K562 (cell line): ENCODE measurements around the gene ZFX. TPM values are rescaled to one million over a fixed set of nuclear protein-coding genes. Genes with fewer than 3 reads are reported as not detected.

ENCODE experiments used
- ATAC-seq: fragments of 200-7000 bp; cut with Tn5 transposase; 3 replicates; pipeline ENCODE4 v1.9.1; 2020; ENCODE audit warnings: moderate library complexity
- BruUV-seq: library from RNA; stranded (reverse); fragments of 400-500 nt; replicated peaks from 2 replicates; lab custom pipeline; 2021; lab: Mats Ljungman, UMichigan
- CTCF ChIA-PET: fragments of 300-600 bp; formaldehyde crosslinking; extraction: SDS; loops from one replicate; lab custom pipeline; 2021; ENCODE audit warnings: low intra/inter-chr PET ratio; lab: Yijun Ruan, JAX
- POLR2A ChIA-PET: fragments of 300-600, 350-650 bp; sonication (Branson Sonifier 250); formaldehyde crosslinking; extraction: SDS; loops from one replicate; lab custom pipeline; 2021; ENCODE audit warnings: antibody characterized with exemption, inconsistent platforms; lab: Yijun Ruan, JAX
- DNase-seq, 4 experiments: peaks; one replicate each; pipeline versions ENCODE4 v3.0.0 to v3.0.0-alpha.2; 2011 to 2018; ENCODE audit warnings: low spot score in 3 of 4, mixed read lengths in 3 of 4; ENCODE audit errors: extremely low read depth in 1 of 4
- FAIRE-seq: peaks from 2 replicates; lab custom pipeline; 2011; peaks lifted over from hg19 to GRCh38; lab: Jason Lieb, UNC
- H2AFZ ChIP-seq: 2 replicates; pipeline ENCODE4 v1.6.0; 2011; ENCODE audit warnings: low read depth, low read length, control low read depth, inconsistent platforms
- H3K27ac ChIP-seq: fragments of 200-600 bp; 3 replicates; pipeline ENCODE4 v1.8.0; 2011; ENCODE audit warnings: low read depth, mild to moderate bottlenecking, control low read depth, inconsistent platforms, low read length, moderate library complexity, mixed read lengths; ENCODE audit errors: extremely low read depth
- H3K27me3 ChIP-seq, 2 experiments: fragments of 300-600 bp in 1 of 2; 2 replicates in 1 of 2; 3 replicates in 1 of 2; pipeline versions ENCODE4 v1.6.0 to v1.8.0; 2011; ENCODE audit warnings: inconsistent platforms in 2 of 2, low read length in 2 of 2, mild to moderate bottlenecking in 1 of 2, mixed read lengths in 1 of 2, moderate library complexity in 1 of 2; ENCODE audit not compliant: control insufficient read depth in 2 of 2, insufficient read depth in 2 of 2
- H3K36me3 ChIP-seq: fragments of 300-600 bp; 3 replicates; pipeline ENCODE4 v1.8.0; 2011; ENCODE audit warnings: mild to moderate bottlenecking, low read length, inconsistent platforms; ENCODE audit not compliant: control insufficient read depth, insufficient read depth
- H3K4me1 ChIP-seq, 2 experiments: fragments of 200-600 bp in 1 of 2; replicated peaks in 1 of 2; 2 replicates in 1 of 2; 3 replicates in 1 of 2; pipeline versions ENCODE4 v1.5.1 to v1.8.0; 2011; ENCODE audit warnings: inconsistent platforms in 2 of 2, low read length in 2 of 2, mild to moderate bottlenecking in 1 of 2, mixed read lengths in 1 of 2, moderate library complexity in 1 of 2; ENCODE audit not compliant: control insufficient read depth in 2 of 2, insufficient read depth in 2 of 2
- H3K4me2 ChIP-seq: 2 replicates; pipeline ENCODE4 v1.6.1; 2011; ENCODE audit warnings: low read length, control low read depth, inconsistent platforms, mixed read lengths; ENCODE audit not compliant: insufficient read depth
- H3K4me3 ChIP-seq: fragments of 200-600 bp; sonication (generic), shearing (Covaris generic); 2 replicates; pipeline ENCODE4 v1.5.1; 2016; ENCODE audit warnings: control low read depth, inconsistent platforms
- H3K79me2 ChIP-seq: fragments of 200-600 bp; 3 replicates; pipeline ENCODE4 v1.8.0; 2011; ENCODE audit warnings: low read length, inconsistent platforms; ENCODE audit not compliant: control insufficient read depth, insufficient read depth
- H3K9ac ChIP-seq, 2 experiments: 2 replicates each; pipeline versions ENCODE4 v1.6.0 to v1.6.1; 2011; ENCODE audit warnings: low read depth in 2 of 2, low read length in 2 of 2, control low read depth in 1 of 2, inconsistent platforms in 1 of 2, mild to moderate bottlenecking in 1 of 2, mixed read lengths in 1 of 2; ENCODE audit not compliant: insufficient read depth in 1 of 2
- H3K9me1 ChIP-seq: one replicate; pipeline ENCODE4 v1.6.0; 2011; ENCODE audit warnings: inconsistent platforms, mild to moderate bottlenecking, low read length, moderate library complexity; ENCODE audit not compliant: control insufficient read depth, insufficient read depth
- H3K9me3 ChIP-seq: replicated peaks from 2 replicates; pipeline ENCODE4 v1.5.1; 2011; ENCODE audit warnings: low read depth, low read length, inconsistent platforms; ENCODE audit not compliant: control insufficient read depth, insufficient read depth
- H4K20me1 ChIP-seq: replicated peaks from 2 replicates; pipeline ENCODE4 v1.6.1; 2011; ENCODE audit warnings: low read length, inconsistent platforms, mixed read lengths; ENCODE audit not compliant: control insufficient read depth, insufficient read depth
- ELF1 ChIP-seq: fragments of 200-800 bp; sonication (Bioruptor generic); IDR thresholded peaks from 2 replicates; pipeline ENCODE4 v1.6.1; 2016; ENCODE audit warnings: missing genetic modification characterization, missing compliant biosample characterization
- HNRNPLL ChIP-seq: fragments of 200-400 bp; formaldehyde crosslinking; IDR thresholded peaks from 2 replicates; pipeline ENCODE4 v1.6.1; 2017; ENCODE audit warnings: low read length, low read depth, mild to moderate bottlenecking; ENCODE audit not compliant: poor library complexity, severe bottlenecking
- RBM14 ChIP-seq: fragments of 200-400 bp; formaldehyde crosslinking; IDR thresholded peaks from 2 replicates; pipeline ENCODE4 v1.6.1; 2018; ENCODE audit warnings: low read depth, mild to moderate bottlenecking, low read length, moderate library complexity, borderline replicate concordance; ENCODE audit not compliant: insufficient read depth
- RBM17 ChIP-seq: fragments of 200-400 bp; formaldehyde crosslinking; IDR thresholded peaks from 2 replicates; pipeline ENCODE4 v1.6.1; 2017; ENCODE audit warnings: low read depth, mild to moderate bottlenecking, low read length, borderline replicate concordance
- ZNF121 ChIP-seq: sonication (generic); formaldehyde crosslinking; conservative IDR thresholded peaks from 2 replicates; pipeline ENCODE4 v1.8.0; 2022; ENCODE audit warnings: missing genetic modification reagents
- WGBS: fragments of 100-300 bp; shearing (Covaris generic); methylation state at CpG from one replicate; pipeline ENCODE4 v1.1.6; 2016; ENCODE audit warnings: low coverage, mixed read lengths; ENCODE audit not compliant: insufficient coverage; ENCODE audit errors: missing lambda C conversion rate; 5-methylcytosine and 5-hydroxymethylcytosine counted together
- in situ Hi-C: fragments of 300-500 bp; cut with MboI; formaldehyde crosslinking; loops from 4 replicates; pipeline ENCODE4 v1.15.0; 2018; ENCODE audit warnings: inconsistent platforms, mixed read lengths
- intact Hi-C: fragments of 100-400 bp; cut with micrococcal nuclease; formaldehyde crosslinking; loops from 2 replicates; pipeline ENCODE4 v1.14.2; 2022
- polyA plus RNA-seq, 8 experiments: library from polyadenylated mRNA; depleted of rRNA in 4 of 8; stranded (reverse) in 5 of 8; unstranded in 3 of 8; fragments of >200 nt; fragmentation: Nextera tagmentation in 2 of 8; fragmentation: Illumina TruSeq in 1 of 8; extraction: Ambion mirVana in 2 of 8; extraction: Trizol in 1 of 8; gene quantifications; 2 replicates each; pipeline versions ENCODE4 v1.2.1 to v1.2.3, GENCODE V29; 2011 to 2014; ENCODE audit warnings: inconsistent platforms in 1 of 8, missing spikeins in 1 of 8
- total RNA-seq, 7 experiments: library from RNA; depleted of rRNA in 6 of 7; stranded (reverse); fragments of >200 nt in 6 of 7; fragmentation: Illumina TruSeq in 2 of 7; extraction: Trizol in 2 of 7; gene quantifications; 2 replicates each; pipeline versions ENCODE4 v1.2.1 to v1.2.3, GENCODE V29; 2011 to 2021; ENCODE audit warnings: low replicate concordance in 1 of 7

ZFX gene
- total and polyA plus RNA-seq, 9 of the 15 experiments (the other 6 are each of a cell fraction or from before 2014, with no cell fraction given): 5.3 to 25.2 (median 11.4) TPM

GRCh38 chrX:24196509-24196908 lies 47.0 kb downstream of the ZFX start:
- POLR2A ChIA-PET: interaction anchor here (0.6 kb wide), 2 partner anchors 17 to 24 kb away, joined by 3 read pairs; no protein-coding TSS in a partner anchor
- Histone ChIP-seq H3K36me3 (peaks cover 5% of the 10 kb centered on the region; the same call in 1 of the 3 replicates), H4K20me1 (no peaks in the 10 kb centered on the region), H3K9me1 (no peaks in the 10 kb centered on the region), H3K27me3 (no peaks in the 10 kb centered on the region; a peak in 1 of 5 replicates), H3K4me3 (no peak overlapping the region), H3K79me2 (peaks cover 73% of the 10 kb centered on the region), H3K9ac (no peak overlapping the region), H3K9me3 (no peaks in the 10 kb centered on the region), H3K4me1 (no peaks in the 10 kb centered on the region), H3K4me2 (no peak overlapping the region), H2AFZ (no peak overlapping the region), H3K27ac (no peak overlapping the region)
- no peak for ATAC-seq
- intact Hi-C loops: no loop called here
- CTCF ChIA-PET: no interaction called here
- TF ChIP-seq HNRNPLL (no peak), ZNF121 (CRISPR knock-in tag) (peak; percentile 73)
- no peak for FAIRE-seq
- no CpG with 5 or more reads among the region's 1 CpG for WGBS
- in situ Hi-C loops: no loop called here
- no TSS peak for BruUV-seq
- no peak for DNase-seq

GRCh38 chrX:24198101-24198500 lies 48.6 kb downstream of the ZFX start:
- H3K79me2 ChIP-seq: peaks cover 73% of the 10 kb centered on the region
- no TSS peak for BruUV-seq

More at GRCh38 chrX:24198101-24198500, 48.6 kb downstream of the ZFX start:
- in situ Hi-C loops (no loop called here), intact Hi-C loops (no loop called here)
- WGBS: 97% methylated on average over 3 of the region's 4 CpGs
- H3K9me3 ChIP-seq: no peaks in the 10 kb centered on the region
- H3K9me1 ChIP-seq: no peaks in the 10 kb centered on the region
- POLR2A ChIA-PET: no interaction called here
- H4K20me1 ChIP-seq: 0 out of 2 replicates have a peak, but pooled peaks cover 3% of the 10 kb centered on the region
- no peak for TF ChIP-seq ELF1 (tag)
- TF ChIP-seq RBM17: no peak
- TF ChIP-seq RBM14: no peak
- no peak overlapping the region for H3K9ac ChIP-seq
- no peak overlapping the region for H3K27ac ChIP-seq
- no peaks in the 10 kb centered on the region; a peak in 1 of 5 replicates for H3K27me3 ChIP-seq
- no peak overlapping the region for H2AFZ ChIP-seq
- no peak overlapping the region for H3K4me3 ChIP-seq
- CTCF ChIA-PET: no interaction called here
- H3K36me3 ChIP-seq: peaks cover 17% of the 10 kb centered on the region; the same call in 2 of the 3 replicates
- no peaks in the 10 kb centered on the region for H3K4me1 ChIP-seq
- H3K4me2 ChIP-seq: no peak overlapping the region
- DNase-seq: no peak
- ATAC-seq: no peak
- no peak for FAIRE-seq
